ENCODE measurements around the gene DHRS3. TPM values are rescaled to one million over a fixed set of nuclear protein-coding genes. Genes with fewer than 3 reads are reported as not detected.

The DHRS3 gene
- total and polyA plus RNA-seq, 2 of the 13 experiments (the other 11 are each of a cell fraction or from before 2014, with no cell fraction given), result 48.5 to 90.5 TPM

DNA sequence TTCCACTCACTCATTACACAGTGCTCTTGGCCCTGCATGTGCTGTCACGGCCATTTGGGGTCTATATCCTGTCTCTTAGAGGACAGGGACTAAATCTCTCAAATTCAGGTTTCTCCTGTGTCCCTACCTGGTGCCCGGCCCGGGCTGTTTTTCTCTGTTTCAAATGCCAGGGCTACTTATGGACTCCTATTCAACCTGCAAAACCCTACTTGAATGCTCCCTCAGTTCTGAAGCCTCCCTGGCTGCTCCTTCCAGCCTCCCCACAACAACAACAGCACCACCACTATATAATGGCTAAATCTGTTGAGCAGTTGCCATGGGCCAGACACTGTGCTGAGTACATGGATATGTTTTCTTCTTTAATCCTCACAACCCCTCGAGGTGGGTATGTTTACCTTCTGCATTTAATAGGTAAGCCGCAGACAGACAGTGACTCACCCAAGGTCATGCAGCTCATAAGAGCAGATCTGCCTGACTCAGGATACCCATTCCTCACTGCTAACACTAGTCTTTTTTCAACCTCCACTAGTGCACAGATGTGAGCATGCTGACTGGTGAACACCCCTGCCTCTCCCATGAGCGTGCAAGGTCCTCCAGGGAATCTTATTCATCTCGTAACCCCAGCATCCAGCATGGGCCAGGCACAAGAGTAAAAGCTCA is 29.9 kb downstream of the DHRS3 start (continued):
- no peak for TF ChIP-seq NFIC (IDR thresholded peaks at IDR 0.05; ENCODE audit: low read length)
- TF ChIP-seq HNF4A (CRISPR knock-in tag; IDR thresholded peaks at IDR 0.05), result 0 out of 2 replicates have a peak, but pooled peaks have one; percentile 4
- TF ChIP-seq ZNF407 (CRISPR knock-in tag; IDR thresholded peaks at IDR 0.05; ENCODE audit: not compliant biosample characterization), result no peak
- no peak for TF ChIP-seq SP1 (IDR thresholded peaks at IDR 0.05)
- no peak for TF ChIP-seq SP1 (CRISPR knock-in tag; IDR thresholded peaks at IDR 0.05)
- TF ChIP-seq, protein P1, sequence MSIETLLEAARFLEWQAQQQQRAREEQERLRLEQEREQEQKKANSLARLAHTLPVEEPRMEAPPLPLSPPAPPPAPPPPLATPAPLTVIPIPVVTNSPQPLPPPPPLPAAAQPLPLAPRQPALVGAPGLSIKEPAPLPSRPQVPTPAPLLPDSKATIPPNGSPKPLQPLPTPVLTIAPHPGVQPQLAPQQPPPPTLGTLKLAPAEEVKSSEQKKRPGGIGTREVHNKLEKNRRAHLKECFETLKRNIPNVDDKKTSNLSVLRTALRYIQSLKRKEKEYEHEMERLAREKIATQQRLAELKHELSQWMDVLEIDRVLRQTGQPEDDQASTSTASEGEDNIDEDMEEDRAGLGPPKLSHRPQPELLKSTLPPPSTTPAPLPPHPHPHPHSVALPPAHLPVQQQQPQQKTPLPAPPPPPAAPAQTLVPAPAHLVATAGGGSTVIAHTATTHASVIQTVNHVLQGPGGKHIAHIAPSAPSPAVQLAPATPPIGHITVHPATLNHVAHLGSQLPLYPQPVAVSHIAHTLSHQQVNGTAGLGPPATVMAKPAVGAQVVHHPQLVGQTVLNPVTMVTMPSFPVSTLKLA (IDR thresholded peaks at IDR 0.05), result no peak
- peak; percentile 63; the same call in 1 of the 2 replicates for TF ChIP-seq SKIL (CRISPR knock-in tag; IDR thresholded peaks at IDR 0.05; ENCODE audit: borderline replicate concordance)
- TF ChIP-seq SAP130 (CRISPR knock-in tag; IDR thresholded peaks at IDR 0.05; ENCODE audit: low read depth), result peak; percentile 12; the same call in 1 of the 2 replicates
- TF ChIP-seq RARG (CRISPR knock-in tag; IDR thresholded peaks at IDR 0.05; ENCODE audit: low read depth), result no peak
- TF ChIP-seq YEATS4 (CRISPR knock-in tag; IDR thresholded peaks at IDR 0.05; ENCODE audit: borderline replicate concordance), result no peak
- no peak for TF ChIP-seq ZNF781 (CRISPR knock-in tag; IDR thresholded peaks at IDR 0.05; ENCODE audit: borderline replicate concordance, not compliant biosample characterization)
- no peak for TF ChIP-seq E2F1 (CRISPR knock-in tag; IDR thresholded peaks at IDR 0.05)
- TF ChIP-seq TCF12 (IDR thresholded peaks at IDR 0.05), result no peak
- TF ChIP-seq TCF12 (CRISPR knock-in tag; IDR thresholded peaks at IDR 0.05), result no peak
- TF ChIP-seq ZBTB3 (CRISPR knock-in tag; IDR thresholded peaks at IDR 0.05; ENCODE audit: borderline replicate concordance, low read depth), result no peak
